ENCODE measurements around the gene MRPL10.
"Not testable (repeated sequence)": the region's sequence is repeated elsewhere in the genome, so short reads cannot be mapped to it uniquely, and the experiment has no call there.

MRPL10 gene

DNA sequence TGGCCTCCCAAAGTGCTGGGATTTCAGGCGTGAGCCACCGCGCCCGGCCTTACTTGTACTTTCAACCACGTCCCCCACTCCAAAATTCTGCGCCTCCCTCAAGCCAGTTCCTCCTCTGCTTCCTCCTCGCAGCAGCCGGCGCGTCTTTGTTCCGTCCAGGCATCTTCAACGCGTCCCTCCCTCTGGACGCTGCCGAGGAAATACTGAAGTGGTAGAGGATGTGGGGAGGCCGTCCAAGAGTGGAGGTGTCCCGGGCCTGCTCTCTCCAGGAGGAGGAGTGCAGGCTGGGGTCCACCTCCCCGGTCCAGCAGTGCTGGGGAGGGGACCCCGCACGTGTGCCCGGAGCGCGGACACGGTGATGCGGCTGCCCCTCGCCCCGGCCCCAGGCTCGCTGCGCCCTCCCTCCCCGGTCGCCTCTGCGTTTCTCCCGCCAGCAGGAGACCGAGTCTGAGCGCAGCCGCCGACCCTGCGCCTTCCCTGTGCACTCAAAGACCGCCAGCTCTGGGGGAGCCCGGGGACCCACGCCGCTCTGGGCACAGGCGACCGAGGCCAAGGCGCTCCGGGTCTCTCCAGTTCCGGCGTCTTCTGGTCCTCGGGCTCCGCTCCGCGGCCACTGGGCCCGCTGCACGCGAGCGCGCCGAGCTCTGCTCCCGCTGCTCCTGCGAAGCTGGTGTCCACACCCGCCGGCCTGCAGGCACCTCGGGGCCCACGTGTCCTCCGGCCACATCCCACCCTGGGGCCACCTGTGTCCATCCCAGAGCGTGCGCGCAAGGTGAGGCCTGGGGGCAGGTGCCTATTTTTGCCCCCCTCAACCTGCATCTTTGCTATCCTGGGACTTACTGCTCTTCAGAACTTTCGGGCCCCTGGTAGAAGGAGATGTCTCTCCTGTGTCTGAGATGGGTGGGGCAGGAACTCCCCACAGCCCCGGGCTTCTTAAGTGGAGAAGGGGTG is 41.5 kb downstream of the MRPL10 start:
- DNase-seq: peak; percentile 49 to 61

DNA sequence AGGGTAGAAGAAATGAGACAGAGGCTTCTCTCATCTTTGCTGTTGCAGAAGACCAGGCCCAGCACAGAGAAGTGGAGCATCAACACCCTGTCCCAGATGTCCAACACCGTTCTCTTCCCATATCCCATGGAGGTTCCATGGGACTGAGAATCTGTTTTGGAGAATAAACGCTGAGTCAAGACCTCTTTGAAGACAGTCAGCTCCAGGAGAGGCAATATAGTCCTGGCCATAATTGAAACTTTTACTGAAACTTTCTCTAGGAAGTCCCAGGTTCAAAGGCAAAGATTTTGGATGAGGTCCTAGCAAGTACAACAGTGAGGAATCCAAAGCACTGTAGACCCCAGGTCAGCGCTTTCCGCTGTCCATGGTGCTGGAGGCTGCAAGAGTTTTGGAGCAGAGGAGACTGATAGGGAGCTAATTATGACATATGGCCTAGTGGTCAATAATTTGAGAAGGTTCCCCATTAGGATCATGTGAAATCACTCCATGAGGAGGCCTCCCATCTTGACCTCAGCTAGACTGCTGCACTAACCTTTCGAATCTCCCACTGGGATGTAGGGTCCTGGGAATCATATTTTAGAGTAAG is 45.7 kb downstream of the MRPL10 start:
- DNase-seq: peak in 1 of 2 donors; percentile 8

DNA sequence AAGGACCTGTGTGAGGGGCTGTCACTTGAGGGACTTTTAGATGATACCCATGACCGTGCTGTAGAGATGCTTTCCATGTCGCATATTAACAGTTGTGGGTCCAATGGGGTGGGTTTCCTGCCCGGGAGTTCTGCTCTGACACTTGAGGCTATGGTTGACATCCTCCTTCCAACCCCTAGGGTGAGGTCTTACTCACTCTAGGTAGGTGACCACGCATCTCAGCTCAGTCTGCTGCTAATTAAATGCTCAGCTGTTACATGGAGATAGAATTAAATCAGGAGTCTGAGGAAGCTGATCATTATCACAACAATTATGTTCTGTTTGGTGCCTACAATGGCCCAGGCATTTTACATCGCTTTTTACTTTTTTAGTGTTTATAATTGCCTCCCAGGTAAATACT is 49.9 kb downstream of the MRPL10 start:
- DNase-seq: no peak

GRCh38 chr17:47778184-47778635 is 53.1 kb downstream of the MRPL10 start:
- no peak for DNase-seq

DNA sequence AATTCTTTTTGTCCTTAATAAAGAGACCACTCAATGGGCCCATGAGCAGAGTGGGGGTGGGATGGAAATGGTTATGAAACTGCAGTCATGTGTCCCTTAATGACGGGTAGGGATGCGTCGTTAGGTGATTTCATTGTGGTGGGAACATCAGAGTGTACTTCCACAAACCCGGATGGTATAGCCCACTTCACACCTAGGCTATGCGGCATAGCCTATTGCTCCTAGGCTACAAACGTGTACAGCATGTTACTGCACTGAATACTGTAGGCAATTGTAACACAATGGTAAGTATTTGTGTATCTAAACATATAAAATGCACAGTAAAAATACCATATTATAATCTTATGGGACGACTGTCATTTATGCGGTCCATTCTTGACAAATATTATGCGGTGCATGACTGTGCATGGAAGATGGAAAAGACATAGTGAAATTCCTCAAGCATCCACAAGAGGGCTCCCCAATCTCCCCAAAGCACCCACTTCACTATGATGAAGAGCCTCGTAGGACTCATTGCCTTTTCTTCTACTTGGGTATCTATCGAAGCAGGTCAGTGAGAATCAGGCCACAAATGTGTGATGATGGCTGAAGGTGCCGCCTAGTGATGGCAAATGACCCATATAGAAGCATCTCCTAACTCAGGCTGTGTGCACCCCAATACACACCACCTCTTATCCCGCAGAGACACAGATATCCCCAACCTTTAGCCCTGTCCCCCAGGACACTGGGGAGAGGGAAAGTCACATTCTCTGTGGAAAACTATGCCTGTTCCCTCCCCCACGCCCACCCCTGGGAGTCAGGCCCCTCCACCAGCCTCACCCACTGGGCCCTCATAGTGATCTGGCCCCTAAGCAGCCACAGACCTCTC is 54.8 kb downstream of the MRPL10 start:
- DNase-seq: peak; percentile 41 to 62

DNA sequence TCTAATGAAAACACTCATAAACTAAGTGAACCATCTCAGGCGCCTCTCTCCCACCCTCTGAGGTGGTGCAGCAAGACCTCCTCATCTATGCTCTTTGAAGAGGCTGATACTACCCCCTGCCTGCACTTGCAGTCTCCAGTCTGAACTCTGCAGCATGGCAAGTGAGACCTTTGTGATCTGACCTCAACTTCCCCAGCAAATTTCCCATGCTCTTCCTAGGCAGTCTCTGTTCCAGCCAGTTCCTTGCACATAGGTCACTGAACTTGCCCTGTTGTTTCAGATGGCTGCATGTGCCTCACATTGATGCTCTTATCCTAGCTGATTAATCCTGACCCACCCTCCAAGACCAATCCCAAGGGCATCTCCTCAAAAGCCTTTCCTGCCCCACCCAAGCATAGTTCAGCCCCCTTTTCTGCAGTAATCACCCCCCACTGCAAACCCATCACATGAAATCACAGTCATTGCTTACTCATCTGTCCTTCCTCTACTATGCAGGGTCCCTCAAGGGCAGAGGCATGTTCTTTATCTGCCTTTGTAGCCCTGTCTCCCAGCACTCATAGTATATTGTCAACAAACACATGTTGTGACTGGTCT is 56.3 kb downstream of the MRPL10 start:
- no peak for DNase-seq

- no peak for DNase-seq
Measured at GRCh38 chr17:47774331-47774730, 57.0 kb downstream of the MRPL10 start.

DNA sequence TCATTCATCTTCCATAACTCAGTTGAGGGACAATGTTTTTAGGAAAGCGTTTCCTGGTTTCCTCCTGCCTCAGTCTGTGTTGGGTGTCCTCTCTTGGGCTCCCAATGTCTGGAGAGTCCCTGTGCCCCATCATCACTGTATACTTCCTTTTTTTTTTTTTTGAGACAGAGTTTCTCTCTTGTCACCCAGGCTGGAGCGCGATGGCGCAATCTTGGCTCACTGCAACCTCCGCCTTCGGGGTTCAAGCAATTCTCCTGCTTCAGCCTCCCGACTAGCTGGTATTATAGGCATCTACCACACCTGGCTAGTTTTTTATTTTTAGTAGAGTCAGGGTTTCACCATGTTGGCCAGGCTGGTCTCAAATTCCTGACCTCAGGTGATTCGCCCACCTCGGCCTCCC is 57.7 kb downstream of the MRPL10 start:
- DNase-seq: not testable (repeated sequence)

All from CD4-positive, alpha-beta T cell treated with Interleukin-4 for 1 hour (primary cell).